ENCODE data around the gene STEAP1B.

The STEAP1B gene

DNA sequence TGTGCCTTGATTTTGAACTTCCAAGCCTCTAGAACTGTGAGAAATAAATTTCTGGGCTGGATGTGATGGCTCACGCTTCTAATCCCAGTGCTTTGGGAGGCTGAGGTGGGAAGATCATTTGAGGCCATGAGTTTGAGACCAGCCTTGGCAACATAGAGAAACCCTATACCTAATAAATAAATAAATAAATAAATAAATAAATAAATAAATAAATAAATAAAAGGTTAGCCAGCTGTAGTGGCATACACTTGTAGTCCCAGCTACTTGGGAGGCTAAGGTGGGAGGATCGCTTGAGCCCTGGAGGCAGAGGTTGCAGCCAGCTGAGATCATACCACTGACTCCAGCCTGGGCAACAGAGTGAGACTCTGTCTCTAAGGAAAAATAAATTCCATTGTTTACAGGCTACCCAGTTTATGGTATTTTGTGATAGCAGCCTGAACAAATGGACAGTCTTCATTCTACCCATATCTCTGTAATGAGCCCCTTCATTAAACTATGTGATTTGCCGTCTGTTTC, 67.7 kb downstream of the STEAP1B start:
- no peak for DNase-seq (ENCODE audit: low read depth)

DNA sequence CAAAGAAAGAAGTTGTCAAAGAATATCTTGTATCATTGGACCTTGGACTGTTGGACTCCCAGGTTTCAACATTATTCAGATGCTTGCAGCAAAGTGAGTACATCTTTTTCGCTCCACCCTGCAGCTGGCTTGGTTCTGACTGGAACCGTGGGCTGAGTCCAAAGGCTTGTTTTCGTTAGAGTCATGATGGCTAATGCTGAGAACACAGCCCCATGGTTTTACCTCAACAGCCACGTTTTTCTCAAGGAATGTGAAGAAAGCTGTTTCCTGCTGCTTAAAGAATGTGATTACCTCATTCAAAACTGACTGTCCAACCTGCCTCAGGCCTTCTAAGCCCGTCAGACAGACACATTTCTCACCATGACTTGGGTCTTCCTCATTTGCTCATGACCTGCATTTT, 69.5 kb downstream of the STEAP1B start:
- no peak for DNase-seq (ENCODE audit: low read depth)

DNA sequence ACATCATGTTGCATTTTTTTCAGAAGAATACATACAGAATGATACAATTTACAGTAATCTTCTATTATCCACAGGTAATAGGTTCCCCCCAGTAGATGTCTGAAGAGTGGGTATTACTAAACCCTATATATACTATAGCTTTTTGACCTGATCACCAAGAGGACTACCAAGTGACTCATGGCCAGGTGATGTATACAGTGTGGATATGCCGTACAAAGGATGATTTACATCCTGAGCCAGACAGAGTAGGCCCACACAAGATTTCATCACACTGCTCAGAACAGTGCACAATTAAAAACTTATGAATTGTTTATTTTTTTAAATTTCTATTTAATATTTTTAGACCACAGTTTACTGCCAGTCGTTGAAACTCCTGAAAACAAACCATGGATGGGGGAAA, 70.6 kb downstream of the STEAP1B start:
- no peak for DNase-seq (ENCODE audit: low read depth)

DNA sequence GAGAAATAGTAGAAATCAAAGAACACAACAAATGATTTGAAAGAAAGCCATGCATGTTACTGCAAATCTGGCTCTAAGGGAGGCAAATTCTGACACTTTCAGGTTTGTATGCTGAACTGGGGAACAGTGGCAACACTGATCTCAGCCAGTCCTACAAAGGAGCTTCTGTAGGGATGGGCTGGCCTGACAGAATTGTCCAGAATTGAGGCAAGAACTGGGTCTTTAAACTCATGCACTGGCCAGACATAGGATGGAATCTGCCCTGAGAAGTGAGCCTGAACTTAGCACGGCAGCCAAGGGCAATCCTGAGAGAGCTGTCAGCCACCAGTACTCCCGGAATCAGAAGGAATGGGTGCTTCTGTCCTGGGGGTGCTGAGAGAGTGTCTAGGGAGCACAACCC, 72.1 kb downstream of the STEAP1B start:
- no peak for DNase-seq (ENCODE audit: low read depth)

DNA sequence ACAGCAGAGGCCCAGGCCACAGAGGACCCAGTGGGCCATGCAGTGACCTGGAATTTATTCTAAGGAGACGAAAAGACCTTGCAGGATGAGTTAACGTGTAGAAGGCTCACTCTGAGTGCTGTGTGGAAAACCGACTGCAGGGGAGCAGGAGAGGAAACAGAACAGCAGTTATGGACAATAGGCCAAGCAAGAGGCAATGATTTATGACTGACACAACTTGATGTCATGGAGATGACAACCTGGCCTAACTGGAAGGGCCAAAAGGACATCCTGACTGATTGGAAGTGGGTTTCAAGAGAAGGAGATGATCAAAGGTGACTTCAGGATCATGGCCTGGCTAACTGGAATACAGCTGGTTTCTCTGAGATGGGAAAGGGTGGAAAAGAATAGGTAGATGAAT, 72.9 kb downstream of the STEAP1B start:
- no peak for DNase-seq (ENCODE audit: low read depth)

DNA sequence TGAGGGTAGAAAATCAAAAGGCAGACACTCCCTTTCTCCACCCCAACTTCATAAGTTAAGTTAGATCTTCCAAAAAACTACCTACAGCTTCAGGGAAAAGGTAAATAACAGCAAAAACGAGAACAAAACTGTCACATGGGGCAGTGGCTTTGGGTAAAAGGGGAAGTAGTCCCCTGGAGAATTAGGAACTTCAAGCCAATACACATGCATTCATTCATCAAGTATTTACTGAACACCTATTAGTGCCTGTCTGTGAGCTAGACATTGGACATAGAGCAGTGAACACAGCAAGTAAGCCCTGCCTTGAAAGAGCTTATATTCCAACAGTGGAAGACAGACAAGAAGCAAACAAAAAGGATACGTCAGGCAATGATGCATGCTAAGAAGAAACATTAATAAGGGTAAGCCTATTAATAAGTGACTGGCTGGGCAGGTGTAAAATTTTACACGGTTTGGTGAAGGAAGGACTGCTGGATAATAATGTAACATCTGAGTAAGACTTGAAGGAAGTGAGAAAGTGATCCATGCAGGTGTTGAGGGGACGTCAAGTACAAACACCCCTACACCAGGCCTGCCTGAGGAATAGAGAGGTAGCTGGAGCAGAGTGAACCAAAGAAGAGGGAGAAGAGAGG, 73.4 kb downstream of the STEAP1B start:
- no peak for DNase-seq (ENCODE audit: low read depth)

DNA sequence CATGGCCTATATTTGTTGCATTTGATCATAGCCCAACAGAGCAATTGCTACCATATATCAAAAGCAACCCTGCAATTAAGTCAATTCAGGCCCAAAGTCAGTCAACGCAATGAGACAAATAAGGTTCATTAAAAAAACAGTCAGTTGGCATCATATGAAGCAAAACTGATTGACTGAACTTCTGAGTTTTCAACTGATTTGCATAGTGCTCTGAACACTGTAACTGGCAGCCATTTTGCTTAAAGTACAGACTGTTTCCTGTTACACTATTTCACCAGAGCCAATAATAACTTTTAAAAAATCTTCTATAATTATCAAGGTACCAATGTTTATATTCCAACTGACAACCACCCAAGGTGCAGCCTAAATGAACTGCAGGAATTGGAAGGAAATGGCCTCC, 74.6 kb downstream of the STEAP1B start:
- no peak for DNase-seq (ENCODE audit: low read depth)

DNA sequence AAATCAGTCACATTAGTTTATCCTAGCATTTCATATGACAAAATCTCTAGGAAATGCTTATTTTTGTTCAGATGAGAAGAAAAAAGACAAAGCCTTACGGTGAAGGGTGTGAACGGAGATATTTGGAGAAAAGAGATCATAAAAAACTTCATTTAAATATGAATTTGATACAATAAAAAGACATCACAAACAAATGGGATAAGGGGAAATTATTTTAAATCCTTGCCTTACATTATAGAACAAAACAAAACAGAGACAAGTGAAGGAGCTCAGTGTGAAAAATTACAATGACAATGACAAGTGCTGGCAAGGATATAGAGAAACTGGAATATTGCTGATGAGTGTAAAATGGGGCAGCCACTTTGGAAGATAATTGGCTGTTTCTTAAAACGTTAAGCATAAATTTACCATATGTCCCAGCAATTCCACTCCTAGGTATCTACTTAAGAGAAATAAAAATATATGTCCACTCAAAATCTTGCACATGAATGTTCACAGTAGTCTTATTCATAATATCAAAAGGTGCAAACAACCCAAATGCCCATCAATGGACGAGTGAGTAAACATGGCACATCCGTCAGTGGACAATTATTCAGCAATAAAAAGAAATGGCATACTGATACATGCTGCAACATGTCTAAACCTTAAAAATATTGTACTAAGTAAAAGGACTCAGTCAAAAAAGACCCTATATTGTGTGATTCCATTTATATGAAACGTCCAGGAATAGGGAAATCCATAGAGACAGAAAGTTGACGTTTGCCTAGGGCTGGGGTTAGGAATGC, 77.0 kb downstream of the STEAP1B start:
- no peak for DNase-seq (ENCODE audit: low read depth)

GRCh38 chr7:22420973-22421635, 78.9 kb downstream of the STEAP1B start:
- DNase-seq (ENCODE audit: low read depth), result no peak

- no peak for DNase-seq (ENCODE audit: low read depth)
Measured at GRCh38 chr7:22420008-22420407, 80.0 kb downstream of the STEAP1B start.

GRCh38 chr7:22419488-22419887, 80.5 kb downstream of the STEAP1B start:
- no peak for DNase-seq (ENCODE audit: low read depth)

GRCh38 chr7:22418251-22419046, 81.5 kb downstream of the STEAP1B start:
- DNase-seq (ENCODE audit: low read depth), result no peak

GRCh38 chr7:22417841-22418240, 82.1 kb downstream of the STEAP1B start:
- no peak for DNase-seq (ENCODE audit: low read depth)

GRCh38 chr7:22417349-22417748, 82.6 kb downstream of the STEAP1B start:
- DNase-seq (ENCODE audit: low read depth), result no peak

- no peak for DNase-seq (ENCODE audit: low read depth)
Measured at GRCh38 chr7:22414424-22414823, 85.6 kb downstream of the STEAP1B start.

DNA sequence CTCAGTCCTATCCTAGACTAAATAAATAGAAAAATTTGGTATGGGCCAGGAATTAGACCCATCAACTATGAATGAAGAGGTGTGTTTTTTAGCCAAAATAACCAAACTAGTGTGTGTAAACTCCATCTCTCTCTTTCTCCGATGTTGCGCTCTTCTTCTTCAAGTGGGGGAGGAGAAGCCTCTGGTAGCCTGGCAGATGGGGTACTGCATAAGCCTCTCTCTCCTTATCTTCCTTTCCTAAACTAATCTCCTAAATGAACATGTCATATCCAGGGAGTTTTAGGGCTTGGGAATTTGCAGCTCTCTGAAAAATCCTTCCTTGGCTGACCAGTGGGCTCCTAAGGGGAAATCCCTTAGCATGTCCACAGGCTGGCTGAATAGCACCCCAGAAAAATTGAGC, 86.8 kb downstream of the STEAP1B start:
- DNase-seq (ENCODE audit: low read depth), result no peak

DNA sequence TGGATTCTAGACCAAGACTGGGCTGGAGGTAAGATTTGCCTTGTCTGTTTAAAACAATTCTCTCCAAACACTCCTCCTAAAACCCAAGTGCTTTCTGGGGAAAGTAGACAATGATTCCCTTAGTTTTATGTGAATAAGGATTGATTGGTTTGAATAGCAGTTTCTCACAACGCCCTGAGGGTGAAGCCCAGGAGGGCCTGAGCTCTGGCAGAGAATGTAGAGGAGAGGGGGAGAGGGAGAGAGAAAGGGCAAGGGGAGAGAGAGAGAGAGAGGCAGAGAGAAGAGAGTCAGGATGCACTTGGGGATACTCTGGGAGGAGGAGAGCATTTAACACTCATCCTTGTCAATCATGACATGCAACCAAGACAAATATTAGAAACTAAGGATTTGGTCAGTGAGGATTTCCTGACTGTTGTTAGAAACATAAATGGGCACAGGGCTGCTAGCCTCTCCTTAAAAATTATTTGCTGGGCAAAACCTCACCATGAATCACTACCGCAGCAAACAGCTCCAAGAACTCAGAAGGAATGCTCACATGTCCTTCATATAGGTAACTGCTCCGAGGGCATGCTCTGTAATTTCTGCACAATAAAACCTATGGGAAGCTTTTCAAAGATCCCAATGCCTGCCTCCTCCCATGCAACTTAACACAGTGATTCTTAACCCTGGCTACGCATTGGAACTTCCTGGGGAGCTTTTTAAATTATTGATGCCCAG, 87.9 kb downstream of the STEAP1B start:
- DNase-seq (ENCODE audit: low read depth), result no peak

- DNase-seq (ENCODE audit: low read depth), result no peak
Measured at GRCh38 chr7:22406715-22407114, 93.3 kb downstream of the STEAP1B start.

- DNase-seq (ENCODE audit: low read depth), result no peak
Measured at GRCh38 chr7:22404421-22405023, 95.5 kb downstream of the STEAP1B start.

DNA sequence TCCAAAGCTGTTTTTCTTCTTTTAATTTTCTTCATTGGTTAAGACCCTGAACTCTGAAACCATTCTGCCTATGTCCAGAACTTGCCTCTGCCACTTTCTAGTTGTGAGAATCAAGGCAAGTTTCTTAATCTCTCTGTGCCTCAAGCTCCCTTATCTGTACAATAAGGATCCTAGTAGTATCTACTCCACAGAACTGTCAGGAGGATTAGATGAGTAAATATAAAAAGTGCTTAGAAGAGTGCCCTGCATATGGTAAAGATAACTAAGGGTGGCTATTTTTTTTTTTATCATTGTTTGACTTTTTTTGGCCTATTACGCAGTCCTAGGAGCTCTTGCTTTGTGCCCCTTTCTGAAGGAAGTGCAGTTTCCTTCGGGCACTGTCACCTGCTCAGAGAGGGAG, 96.6 kb downstream of the STEAP1B start:
- no peak for DNase-seq (ENCODE audit: low read depth)

DNA sequence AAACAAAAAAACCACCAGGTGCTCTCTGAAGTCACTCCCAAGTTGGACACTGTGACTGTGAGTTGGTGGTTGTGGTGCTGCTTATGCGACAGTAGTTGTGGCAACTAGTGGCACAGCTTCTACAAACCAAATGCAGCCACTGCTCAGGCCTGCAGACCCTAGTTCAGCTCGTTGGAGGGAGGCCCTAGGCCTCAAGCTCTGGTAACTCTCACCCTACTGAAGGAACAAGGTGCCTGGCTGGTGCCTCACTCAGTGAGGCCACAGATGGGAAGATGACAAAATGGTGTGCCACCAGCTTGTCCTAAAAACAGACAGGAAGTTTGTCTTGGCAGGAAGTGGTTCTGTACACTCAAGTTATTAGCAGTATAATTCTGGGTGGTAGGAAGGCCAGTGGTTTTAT, 97.7 kb downstream of the STEAP1B start:
- no peak for DNase-seq (ENCODE audit: low read depth)

Measured in stimulated activated CD8-positive, alpha-beta memory T cell treated with anti-CD3 and anti-CD28 coated beads, Interleukin-4, amount 100 ng/mL, for 24 hours (primary cell).